ENCODE measurements around the gene SARM1. TPM values are rescaled to one million over a fixed set of nuclear protein-coding genes. Genes with fewer than 3 reads are reported as not detected.

The SARM1 gene
- total RNA-seq, 4 donors from 2014 or later, result 5.3 to 24.4 (median 17.2) TPM

DNA sequence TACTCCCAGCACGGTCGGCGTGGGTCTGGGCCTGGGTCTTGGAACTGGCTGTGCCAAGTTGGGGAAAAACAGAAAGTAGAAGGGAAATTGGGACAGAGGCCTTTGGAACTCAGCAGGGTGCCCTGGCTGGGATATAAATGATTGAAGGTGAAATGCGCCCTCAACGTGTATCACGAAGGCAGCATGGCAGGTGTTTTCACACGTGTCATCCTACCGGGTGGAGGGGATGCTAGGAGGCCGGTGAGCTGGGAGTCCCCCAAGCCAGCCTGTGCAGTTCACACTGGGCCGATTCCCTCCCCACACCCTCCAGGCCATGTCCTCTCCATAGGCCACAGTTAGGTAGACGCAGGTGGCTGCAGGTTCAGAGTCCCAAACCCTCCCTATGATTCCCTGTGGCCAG lies 30.0 kb upstream of the SARM1 start:
- no peaks in the 10 kb centered on the region for H3K27me3 ChIP-seq
- TF ChIP-seq POLR2A (IDR thresholded peaks at IDR 0.05), result no peak
- TF ChIP-seq, protein P1, sequence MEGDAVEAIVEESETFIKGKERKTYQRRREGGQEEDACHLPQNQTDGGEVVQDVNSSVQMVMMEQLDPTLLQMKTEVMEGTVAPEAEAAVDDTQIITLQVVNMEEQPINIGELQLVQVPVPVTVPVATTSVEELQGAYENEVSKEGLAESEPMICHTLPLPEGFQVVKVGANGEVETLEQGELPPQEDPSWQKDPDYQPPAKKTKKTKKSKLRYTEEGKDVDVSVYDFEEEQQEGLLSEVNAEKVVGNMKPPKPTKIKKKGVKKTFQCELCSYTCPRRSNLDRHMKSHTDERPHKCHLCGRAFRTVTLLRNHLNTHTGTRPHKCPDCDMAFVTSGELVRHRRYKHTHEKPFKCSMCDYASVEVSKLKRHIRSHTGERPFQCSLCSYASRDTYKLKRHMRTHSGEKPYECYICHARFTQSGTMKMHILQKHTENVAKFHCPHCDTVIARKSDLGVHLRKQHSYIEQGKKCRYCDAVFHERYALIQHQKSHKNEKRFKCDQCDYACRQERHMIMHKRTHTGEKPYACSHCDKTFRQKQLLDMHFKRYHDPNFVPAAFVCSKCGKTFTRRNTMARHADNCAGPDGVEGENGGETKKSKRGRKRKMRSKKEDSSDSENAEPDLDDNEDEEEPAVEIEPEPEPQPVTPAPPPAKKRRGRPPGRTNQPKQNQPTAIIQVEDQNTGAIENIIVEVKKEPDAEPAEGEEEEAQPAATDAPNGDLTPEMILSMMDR (IDR thresholded peaks at IDR 0.05), result no peak
- H3K4me1 ChIP-seq, result peaks cover 5 to 15% of the 10 kb centered on the region in 2 donors
- no peak for DNase-seq
- intact Hi-C loops (cut with DNase I; ENCODE audit: low total_unique reads), result no loop called here
- H3K27ac ChIP-seq, result no peak overlapping the region
- no peaks in the 10 kb centered on the region for H3K9me3 ChIP-seq
- H3K36me3 ChIP-seq, result no peaks in the 10 kb centered on the region
- no peak overlapping the region for H3K4me3 ChIP-seq

DNA sequence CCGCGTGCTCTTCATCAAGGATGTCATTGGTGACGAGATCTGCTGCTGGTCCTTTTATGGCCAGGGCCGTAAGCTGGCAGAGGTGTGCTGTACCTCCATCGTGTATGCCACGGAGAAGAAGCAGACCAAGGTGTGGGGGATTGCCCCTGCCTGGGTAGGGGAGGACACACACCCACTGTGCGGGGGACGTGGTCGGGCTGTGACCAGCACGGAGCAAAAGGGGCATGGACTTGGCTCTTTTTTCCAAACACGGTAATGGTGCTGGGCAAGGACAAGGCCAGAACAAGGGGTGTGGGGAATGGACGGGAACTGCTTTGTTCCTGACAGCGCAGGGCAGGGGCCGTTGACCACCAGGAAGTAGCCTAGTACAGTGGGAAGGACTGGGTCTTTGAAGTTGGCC lies 29.2 kb upstream of the SARM1 start:
- Histone ChIP-seq H3K27me3 (no peaks in the 10 kb centered on the region), H3K4me3 (no peak overlapping the region), H3K9me3 (no peaks in the 10 kb centered on the region), H3K27ac (no peak overlapping the region), H3K4me1 (peaks cover 0 to 8% of the 10 kb centered on the region in 2 donors), H3K36me3 (no peaks in the 10 kb centered on the region)
- DNase-seq, result no peak
- intact Hi-C loops (cut with DNase I; ENCODE audit: low total_unique reads), result no loop called here
- TF ChIP-seq, protein P1 (IDR thresholded peaks at IDR 0.05), result no peak
- TF ChIP-seq POLR2A (IDR thresholded peaks at IDR 0.05), result no peak

DNA sequence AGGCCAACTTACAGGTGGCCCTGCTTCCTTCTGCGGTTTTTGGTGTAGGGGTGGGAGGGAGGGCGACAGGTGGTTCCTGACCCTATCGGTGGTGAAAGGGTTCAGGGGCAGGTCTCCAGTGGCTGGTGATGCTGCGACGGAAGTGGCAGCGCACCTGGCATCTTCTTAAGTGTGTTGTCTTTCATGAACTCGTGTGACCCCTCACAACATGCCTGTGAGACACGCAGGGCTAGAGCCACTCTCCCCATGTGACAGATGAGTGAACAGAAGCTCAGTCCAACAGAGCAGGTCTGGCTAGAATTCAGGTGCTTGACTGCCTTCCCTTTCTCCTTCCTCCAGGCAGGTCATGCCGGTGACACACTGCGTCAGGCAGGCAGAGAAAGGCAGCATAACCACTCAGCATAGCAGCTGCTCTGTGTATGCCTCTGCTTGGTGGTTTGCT lies 28.0 kb upstream of the SARM1 start:
- Histone ChIP-seq H3K27me3 (no peaks in the 10 kb centered on the region), H3K27ac (no peak overlapping the region), H3K36me3 (no peaks in the 10 kb centered on the region), H3K4me1 (no peaks in the 10 kb centered on the region), H3K4me3 (no peak overlapping the region), H3K9me3 (no peaks in the 10 kb centered on the region)
- intact Hi-C loops (cut with DNase I; ENCODE audit: low total_unique reads), result no loop called here
- no peak for TF ChIP-seq POLR2A (IDR thresholded peaks at IDR 0.05)
- TF ChIP-seq, protein P1 (IDR thresholded peaks at IDR 0.05), result no peak
- DNase-seq, result no peak

DNA sequence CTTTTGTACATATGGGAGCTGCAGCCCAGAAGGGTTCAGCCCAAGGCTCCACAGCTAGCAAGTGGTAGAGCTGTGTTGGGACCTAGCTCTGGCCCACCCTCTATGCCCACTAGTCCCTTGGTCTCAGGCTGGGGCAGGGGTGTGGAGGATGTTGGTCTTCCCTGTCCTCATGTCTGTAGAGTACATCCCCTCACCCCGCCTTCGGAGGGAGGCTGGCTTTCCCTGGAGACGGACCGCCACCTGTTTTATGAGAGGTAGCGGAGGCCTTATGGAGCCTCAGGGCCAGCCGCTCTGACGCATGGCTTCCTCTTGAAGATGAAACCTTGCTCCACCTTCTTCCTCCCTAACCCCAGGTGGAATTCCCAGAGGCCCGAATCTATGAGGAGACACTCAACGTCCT lies 27.5 kb upstream of the SARM1 start:
- no peaks in the 10 kb centered on the region for H3K36me3 ChIP-seq
- no peak for DNase-seq

DNA sequence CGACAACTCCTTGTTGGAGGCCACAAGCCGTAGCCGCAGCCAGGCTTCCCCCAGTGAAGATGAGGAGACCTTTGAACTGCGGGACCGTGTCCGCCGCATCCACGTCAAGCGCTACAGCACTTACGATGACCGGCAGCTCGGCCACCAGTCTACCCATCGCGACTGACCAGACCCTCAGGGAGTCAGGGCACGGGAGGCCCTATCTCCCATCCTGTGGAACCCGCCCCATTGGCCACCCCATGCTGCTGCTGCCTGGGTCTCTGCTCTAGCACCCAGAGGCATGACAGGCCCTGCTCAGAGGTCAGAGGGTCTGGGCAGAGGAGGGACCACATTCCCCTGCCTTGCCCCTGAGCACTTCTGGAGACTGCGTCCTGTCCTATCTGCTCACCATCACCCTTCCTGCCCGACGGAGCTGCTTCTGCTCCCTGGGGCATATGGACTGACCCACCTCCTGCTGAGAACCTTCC lies 27.0 kb upstream of the SARM1 start:
- no peaks in the 10 kb centered on the region for H3K36me3 ChIP-seq
- TF ChIP-seq, protein P1 (IDR thresholded peaks at IDR 0.05), result no peak
- TF ChIP-seq POLR2A (IDR thresholded peaks at IDR 0.05), result no peak
- no peak overlapping the region for H3K4me3 ChIP-seq

More for the DNA sequence above, 27.5 kb upstream of the SARM1 start:
- Histone ChIP-seq H3K4me3 (no peak overlapping the region), H3K27ac (no peak overlapping the region), H3K27me3 (no peaks in the 10 kb centered on the region), H3K4me1 (no peaks in the 10 kb centered on the region), H3K9me3 (no peaks in the 10 kb centered on the region)
- TF ChIP-seq POLR2A (IDR thresholded peaks at IDR 0.05), result no peak
- TF ChIP-seq, protein P1 (IDR thresholded peaks at IDR 0.05), result no peak
- intact Hi-C loops (cut with DNase I; ENCODE audit: low total_unique reads), result no loop called here

More for the DNA sequence above, 27.0 kb upstream of the SARM1 start:
- Histone ChIP-seq H3K27ac (no peak overlapping the region), H3K4me1 (no peaks in the 10 kb centered on the region), H3K27me3 (no peaks in the 10 kb centered on the region), H3K9me3 (no peaks in the 10 kb centered on the region)
- intact Hi-C loops (cut with DNase I; ENCODE audit: low total_unique reads), result no loop called here
- DNase-seq, result no peak
